GM12892 (cell line): ENCODE data around the gene HDHD5.

ENCODE experiments used
- DNase-seq: peaks from one replicate; pipeline ENCODE4 v3.0.0; 2011; ENCODE audit not compliant: insufficient read length
- FAIRE-seq: peaks from 2 replicates; lab custom pipeline; 2011; peaks lifted over from hg19 to GRCh38; lab: Jason Lieb, UNC
- POLR2A ChIP-seq: IDR thresholded peaks from 2 replicates; pipeline ENCODE4 v1.6.1; 2011; ENCODE audit warnings: low read depth, low read length, control low read depth
- POLR2AphosphoS5 ChIP-seq: IDR thresholded peaks from 2 replicates; pipeline ENCODE4 v1.6.1; 2011; ENCODE audit warnings: low read depth, low read length, control low read depth
- TAF1 ChIP-seq: IDR thresholded peaks from 2 replicates; pipeline ENCODE4 v1.6.1; 2011; ENCODE audit warnings: low read depth, mild to moderate bottlenecking, control low read depth, low read length, borderline replicate concordance

Gene HDHD5

DNA sequence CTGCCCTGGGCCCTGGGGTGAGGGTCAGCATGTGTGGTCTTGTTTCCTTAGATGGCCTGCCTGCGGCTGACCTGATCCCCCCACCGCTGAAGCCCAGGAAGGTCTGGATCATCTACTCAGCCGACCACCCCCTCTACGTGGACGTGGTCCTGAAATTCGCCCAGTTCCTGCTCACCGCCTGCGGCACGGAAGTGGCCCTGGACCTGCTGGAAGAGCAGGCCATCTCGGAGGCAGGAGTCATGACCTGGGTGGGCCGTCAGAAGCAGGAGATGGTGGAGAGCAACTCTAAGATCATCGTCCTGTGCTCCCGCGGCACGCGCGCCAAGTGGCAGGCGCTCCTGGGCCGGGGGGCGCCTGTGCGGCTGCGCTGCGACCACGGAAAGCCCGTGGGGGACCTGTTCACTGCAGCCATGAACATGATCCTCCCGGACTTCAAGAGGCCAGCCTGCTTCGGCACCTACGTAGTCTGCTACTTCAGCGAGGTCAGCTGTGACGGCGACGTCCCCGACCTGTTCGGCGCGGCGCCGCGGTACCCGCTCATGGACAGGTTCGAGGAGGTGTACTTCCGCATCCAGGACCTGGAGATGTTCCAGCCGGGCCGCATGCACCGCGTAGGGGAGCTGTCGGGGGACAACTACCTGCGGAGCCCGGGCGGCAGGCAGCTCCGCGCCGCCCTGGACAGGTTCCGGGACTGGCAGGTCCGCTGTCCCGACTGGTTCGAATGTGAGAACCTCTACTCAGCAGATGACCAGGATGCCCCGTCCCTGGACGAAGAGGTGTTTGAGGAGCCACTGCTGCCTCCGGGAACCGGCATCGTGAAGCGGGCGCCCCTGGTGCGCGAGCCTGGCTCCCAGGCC lies 50.6 kb downstream of the HDHD5 start:
- no peak for TF ChIP-seq POLR2A
- TF ChIP-seq TAF1, result no peak
- TF ChIP-seq POLR2AphosphoS5, result no peak
- FAIRE-seq (no peak), DNase-seq (no peak)

DNA sequence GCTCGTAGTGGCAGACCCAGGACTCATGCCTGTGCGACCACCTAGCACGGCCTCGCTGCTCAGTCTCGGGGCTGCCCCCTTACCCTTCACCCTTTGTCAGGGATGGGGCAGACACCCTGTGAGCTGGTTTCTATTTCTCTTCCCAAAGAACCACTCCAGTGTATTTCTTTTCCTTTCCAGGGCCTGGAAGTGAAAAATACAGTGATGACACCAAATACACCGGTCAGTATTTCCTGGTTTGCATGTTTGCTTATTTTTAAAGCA lies 51.6 kb downstream of the HDHD5 start:
- FAIRE-seq (no peak), DNase-seq (no peak)
- TF ChIP-seq POLR2A (no peak), POLR2AphosphoS5 (no peak), TAF1 (no peak)

DNA sequence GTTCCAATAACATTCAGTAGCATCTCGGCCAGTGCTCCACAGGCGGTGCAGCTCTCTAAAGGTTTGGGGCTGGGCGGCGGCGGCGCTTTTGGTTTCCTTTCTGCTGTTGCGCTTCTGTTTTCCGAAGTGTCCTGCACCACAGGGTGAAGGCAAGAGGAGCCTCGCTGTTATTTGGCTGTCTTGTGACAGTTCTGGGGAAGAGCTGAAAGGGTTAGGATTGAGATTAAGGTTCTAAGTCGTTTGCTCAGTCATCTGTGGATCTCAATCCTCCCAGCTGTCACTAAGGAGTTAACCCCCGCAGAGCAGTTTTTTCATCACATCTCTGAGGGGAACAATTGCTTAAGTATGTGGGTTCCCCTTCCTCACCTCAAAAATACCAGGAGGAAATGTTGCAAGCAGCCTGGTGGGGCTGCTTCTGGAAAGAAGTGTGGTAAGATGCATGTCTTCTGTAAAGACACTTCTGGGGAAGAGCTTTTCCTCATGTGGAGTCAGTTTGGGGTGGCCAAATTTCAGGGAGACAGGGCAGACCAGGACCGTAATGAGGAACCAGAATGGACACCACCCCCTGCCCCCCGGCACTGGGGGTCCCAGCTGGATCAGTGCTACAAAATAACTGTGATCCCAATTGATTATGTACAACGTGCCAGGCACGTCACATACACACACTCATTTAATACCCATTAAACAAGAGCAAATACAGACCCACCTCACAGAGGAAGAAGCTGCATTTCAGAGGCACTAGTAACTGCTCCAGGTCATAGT lies 52.1 kb downstream of the HDHD5 start:
- TF ChIP-seq POLR2A (no peak), TAF1 (no peak), POLR2AphosphoS5 (no peak)
- FAIRE-seq (no peak), DNase-seq (no peak)

DNA sequence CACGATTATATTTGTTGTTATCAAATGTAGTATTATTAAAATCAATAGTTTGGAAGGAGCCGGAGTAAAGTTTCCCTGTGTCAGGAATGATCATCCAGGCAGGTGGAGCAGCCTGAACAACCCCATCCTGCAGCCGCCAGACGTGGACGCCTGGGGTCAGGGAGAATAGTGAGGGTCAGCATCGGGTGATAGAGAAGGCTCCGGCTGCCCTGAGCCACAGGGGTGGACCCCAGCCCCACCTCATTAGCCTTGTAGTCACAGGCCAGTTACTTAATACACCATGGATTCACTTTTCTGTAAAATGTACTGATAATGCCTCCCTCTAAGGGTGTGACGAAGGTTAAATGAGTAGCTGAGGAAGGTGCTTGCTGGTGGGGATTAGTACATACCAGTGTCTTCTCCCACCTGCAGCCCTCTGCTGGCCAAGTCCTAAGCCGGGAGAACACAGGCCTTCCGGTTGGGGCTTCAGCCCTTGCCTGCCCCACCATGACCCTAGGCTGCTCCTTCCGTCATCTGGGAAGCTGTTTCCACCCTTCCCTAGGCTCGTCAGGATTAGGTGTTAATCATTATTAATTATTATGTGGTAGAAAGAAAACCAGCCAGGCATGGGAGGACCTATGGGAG lies 52.8 kb downstream of the HDHD5 start:
- no peak for DNase-seq
- TF ChIP-seq POLR2A, result no peak
- no peak for TF ChIP-seq TAF1
- no peak for TF ChIP-seq POLR2AphosphoS5
- no peak for FAIRE-seq

GRCh38 chr22:17105143-17106129 lies 53.6 kb downstream of the HDHD5 start:
- no peak for FAIRE-seq
- TF ChIP-seq POLR2AphosphoS5 (no peak), TAF1 (no peak), POLR2A (no peak)

GRCh38 chr22:17104336-17104935 lies 54.6 kb downstream of the HDHD5 start:
- DNase-seq (no peak), FAIRE-seq (no peak)
- TF ChIP-seq POLR2A (no peak), POLR2AphosphoS5 (no peak), TAF1 (no peak)

More at GRCh38 chr22:17105143-17106129, 53.6 kb downstream of the HDHD5 start:
- no peak for DNase-seq

GRCh38 chr22:17103351-17103750 lies 55.7 kb downstream of the HDHD5 start:
- no peak for TF ChIP-seq TAF1
- no peak for TF ChIP-seq POLR2AphosphoS5
- TF ChIP-seq POLR2A, result no peak
- FAIRE-seq, result no peak
- DNase-seq, result no peak

DNA sequence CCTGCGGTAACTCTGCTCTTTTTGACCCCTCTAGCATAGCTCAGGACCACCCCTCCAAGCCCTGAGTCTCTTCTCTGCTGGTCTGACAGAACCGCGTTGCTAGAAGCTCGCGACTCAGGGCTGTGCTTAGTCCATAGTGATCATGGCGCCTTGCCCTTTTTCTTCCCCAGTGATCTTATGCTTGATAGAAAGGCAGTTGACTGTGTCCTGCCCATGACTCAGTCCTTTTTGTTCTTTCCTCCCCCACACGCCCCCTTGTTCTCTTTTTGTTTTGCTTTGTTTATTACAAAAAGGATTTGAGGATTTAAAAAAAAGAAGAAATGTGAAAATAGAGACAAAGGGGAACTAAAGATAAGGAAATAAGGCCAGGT lies 56.8 kb downstream of the HDHD5 start:
- DNase-seq (no peak), FAIRE-seq (no peak)
- TF ChIP-seq TAF1 (no peak), POLR2A (no peak), POLR2AphosphoS5 (no peak)

DNA sequence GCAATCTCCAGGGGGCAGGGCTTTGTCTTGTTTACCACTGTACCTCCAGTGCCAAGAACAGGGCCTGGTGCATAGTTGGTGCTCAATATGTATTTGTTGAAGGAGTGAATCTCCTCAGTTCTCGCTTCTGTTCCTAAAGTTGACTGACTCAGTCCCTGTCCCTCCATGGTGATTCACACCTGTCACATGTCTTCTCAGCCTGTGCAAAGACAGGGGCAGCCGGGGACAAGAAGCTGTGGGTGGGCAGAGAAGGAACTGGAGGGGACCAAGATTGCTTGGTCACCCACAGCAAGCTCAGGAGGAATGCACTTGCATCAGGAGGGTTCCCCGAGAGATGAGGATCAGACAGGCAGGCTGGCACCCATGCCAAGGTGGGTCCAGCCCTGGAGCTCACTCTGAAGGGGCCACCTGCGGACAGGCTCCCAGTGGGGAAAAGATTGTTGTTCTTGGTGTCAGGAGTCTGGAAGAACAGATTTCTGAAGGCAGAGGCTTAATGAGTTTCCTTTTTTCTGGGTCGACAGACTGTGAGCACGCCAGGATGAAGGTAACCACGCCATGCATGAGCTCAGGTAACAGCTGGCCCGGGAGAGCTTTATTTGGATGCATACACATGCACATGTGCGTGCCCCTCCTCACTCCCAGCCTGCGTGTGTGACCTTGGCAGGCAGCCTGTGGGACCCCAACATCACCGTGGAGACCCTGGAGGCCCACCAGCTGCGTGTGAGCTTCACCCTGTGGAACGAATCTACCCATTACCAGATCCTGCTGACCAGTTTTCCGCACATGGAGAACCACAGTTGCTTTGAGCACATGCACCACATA lies 57.4 kb downstream of the HDHD5 start:
- DNase-seq (no peak), FAIRE-seq (no peak)
- no peak for TF ChIP-seq POLR2AphosphoS5
- TF ChIP-seq POLR2A, result no peak
- TF ChIP-seq TAF1, result no peak

DNA sequence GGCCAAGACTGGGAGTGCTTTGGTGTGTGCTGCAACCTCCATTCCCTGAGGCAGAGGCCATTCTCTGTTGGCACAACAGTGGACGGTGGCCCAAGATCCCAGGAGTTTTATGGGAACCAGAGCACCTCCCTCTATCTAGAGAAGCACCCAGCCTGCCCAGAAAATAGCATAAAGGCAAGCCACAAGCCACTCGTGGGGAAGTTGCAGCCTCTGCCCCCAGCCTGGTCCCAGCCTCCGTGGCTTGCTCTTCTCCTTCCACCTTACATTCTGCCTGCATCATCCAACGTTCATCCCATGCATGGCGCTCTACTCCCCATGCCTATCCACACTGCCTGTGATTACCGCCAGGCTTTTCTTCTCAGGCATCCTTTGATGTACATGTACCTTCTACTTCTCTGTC lies 58.5 kb downstream of the HDHD5 start:
- FAIRE-seq (no peak), DNase-seq (no peak)
- TF ChIP-seq POLR2AphosphoS5, result no peak
- no peak for TF ChIP-seq POLR2A
- no peak for TF ChIP-seq TAF1
